Activated CD4-positive, alpha-beta memory T cell treated with anti-CD3 and anti-CD28 coated beads for 36 hours (primary cell): Measurements from ENCODE around the gene CFAP61. TPM values are rescaled to one million over a fixed set of nuclear protein-coding genes. Genes with fewer than 3 reads are reported as not detected.

Experiments used
- CTCF ChIA-PET: fragments of 350-600 bp; sonication (Branson Sonifier 250); formaldehyde crosslinking; loops from one replicate; lab custom pipeline; 2021; ENCODE audit warnings: antibody characterized with exemption, inconsistent platforms; lab: Charles Lee
- POLR2A ChIA-PET: fragments of 350-600 bp; sonication (Branson Sonifier 250); formaldehyde crosslinking; loops from one replicate; lab custom pipeline; 2021; ENCODE audit warnings: antibody characterized with exemption; lab: Charles Lee
- DNase-seq: peaks from one replicate; pipeline ENCODE4 v3.0.0-alpha.2; 2020
- H3K27ac Mint-ChIP-seq: one replicate; pipeline ENCODE4 v1.8.0; 2021; ENCODE audit warnings: mixed read lengths
- H3K27me3 Mint-ChIP-seq: one replicate; pipeline ENCODE4 v1.8.0; 2021; ENCODE audit warnings: mixed read lengths
- H3K36me3 Mint-ChIP-seq: one replicate; pipeline ENCODE4 v1.8.0; 2021; ENCODE audit warnings: mixed read lengths
- H3K4me1 Mint-ChIP-seq: one replicate; pipeline ENCODE4 v1.8.0; 2021; ENCODE audit warnings: low read depth, mixed read lengths
- H3K4me3 Mint-ChIP-seq: one replicate; pipeline ENCODE4 v1.8.0; 2021; ENCODE audit warnings: mild to moderate bottlenecking, mixed read lengths
- H3K9me3 Mint-ChIP-seq: one replicate; pipeline ENCODE4 v1.8.0; 2021; ENCODE audit warnings: mixed read lengths
- intact Hi-C: fragments of 100-400 bp; cut with micrococcal nuclease; formaldehyde crosslinking; loops from one replicate; pipeline ENCODE4 v1.15.1; 2023
- total RNA-seq, 2 experiments: library from RNA; stranded (reverse); gene quantifications; one replicate each; pipeline ENCODE4 v1.2.3, GENCODE V29; 2021

The CFAP61 gene
- total RNA-seq, 2 experiments from 2014 or later, result not detected

DNA sequence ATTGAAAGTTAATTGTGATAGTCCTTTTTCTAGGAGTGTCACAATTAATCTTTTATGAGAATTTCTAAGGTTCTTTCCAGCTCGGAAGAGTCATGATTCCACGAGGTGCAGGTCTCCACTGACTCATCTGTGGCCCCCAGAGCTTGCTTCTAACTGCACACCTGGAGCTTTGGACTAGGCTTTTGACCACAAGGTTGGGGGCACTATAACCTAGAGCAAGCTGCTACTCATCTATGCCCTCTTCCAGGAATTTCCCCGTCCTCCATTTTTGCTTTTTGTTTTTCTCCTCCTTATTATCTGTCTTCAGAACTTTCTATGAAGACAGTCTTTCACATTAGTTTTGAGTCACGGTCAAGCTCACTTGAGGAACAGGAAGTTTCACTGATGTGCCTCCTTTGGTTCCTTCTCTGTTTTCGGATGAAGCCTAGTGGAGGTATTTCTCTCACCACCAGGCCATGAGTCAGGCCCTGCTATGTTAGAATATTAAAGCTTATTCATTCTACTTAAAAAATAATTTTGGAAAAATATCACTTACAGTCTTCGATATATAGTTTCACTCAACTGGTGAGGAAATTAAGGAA, 196.4 kb downstream of the CFAP61 start:
- no peak overlapping the region for H3K27ac Mint-ChIP-seq
- intact Hi-C loops, result no loop called here
- peaks cover 3% of the 10 kb centered on the region for H3K36me3 Mint-ChIP-seq
- H3K27me3 Mint-ChIP-seq, result peaks cover 9% of the 10 kb centered on the region
- ChIA-PET POLR2A (no interaction called here), CTCF (interaction anchor here (1.0 to 1.3 kb wide), 2 partner anchors 11 to 12 kb away, joined by 3 to 4 read pairs; no protein-coding TSS in a partner anchor)
- no peak for DNase-seq
- no peaks in the 10 kb centered on the region for H3K4me1 Mint-ChIP-seq
- no peak overlapping the region for H3K4me3 Mint-ChIP-seq
- no peaks in the 10 kb centered on the region for H3K9me3 Mint-ChIP-seq

GRCh38 chr20:20251317-20251716, 199.0 kb downstream of the CFAP61 start:
- Mint-ChIP-seq H3K27me3 (peaks cover 4% of the 10 kb centered on the region), H3K4me1 (no peaks in the 10 kb centered on the region), H3K4me3 (no peak overlapping the region), H3K9me3 (no peaks in the 10 kb centered on the region), H3K27ac (no peak overlapping the region), H3K36me3 (no peaks in the 10 kb centered on the region)
- DNase-seq, result no peak
- intact Hi-C loops, result no loop called here
- ChIA-PET POLR2A (no interaction called here), CTCF (no interaction called here)

- CTCF ChIA-PET, result no interaction called here
- H3K27ac Mint-ChIP-seq, result no peak overlapping the region
- H3K9me3 Mint-ChIP-seq, result no peaks in the 10 kb centered on the region
- intact Hi-C loops, result no loop called here
- DNase-seq, result no peak
- POLR2A ChIA-PET, result no interaction called here
- H3K27me3 Mint-ChIP-seq, result peaks cover 4% of the 10 kb centered on the region
- no peaks in the 10 kb centered on the region for H3K4me1 Mint-ChIP-seq
- no peak overlapping the region for H3K4me3 Mint-ChIP-seq
- H3K36me3 Mint-ChIP-seq, result no peaks in the 10 kb centered on the region
These were observed 199.5 kb downstream of the CFAP61 start for GRCh38 chr20:20251836-20252235.

DNA sequence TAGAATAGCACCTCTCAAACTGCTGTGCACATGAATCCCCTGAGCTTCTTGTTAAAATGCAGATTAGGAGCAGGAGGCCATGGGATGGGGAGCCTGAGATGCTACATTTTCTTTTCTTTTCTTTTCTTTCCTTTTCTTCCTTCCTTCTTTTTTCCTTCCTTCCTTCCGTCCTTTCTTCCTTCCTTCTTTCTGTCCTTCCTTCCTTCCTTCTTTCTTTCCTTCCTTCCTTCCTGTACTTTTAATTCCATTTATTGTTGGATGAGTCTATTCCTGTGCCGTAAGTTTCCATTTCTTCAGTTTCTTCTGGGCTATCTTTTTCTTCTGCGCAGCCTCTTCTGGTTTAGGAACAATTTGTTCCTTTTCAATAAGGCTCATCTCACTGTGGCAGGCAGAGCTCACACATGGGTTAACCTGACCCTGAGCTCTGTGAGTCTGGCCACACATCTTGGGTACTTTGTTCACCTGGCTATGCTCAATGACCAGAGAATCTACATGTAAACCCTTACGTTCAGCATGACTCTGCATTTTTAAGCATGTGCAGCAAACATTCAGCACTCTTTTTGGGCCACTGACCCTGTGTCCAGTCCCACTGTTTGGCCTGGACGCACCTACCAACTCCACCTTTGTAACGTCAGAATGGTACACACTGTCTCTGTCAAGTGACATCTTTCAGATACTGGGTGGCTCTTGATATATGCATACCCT, 200.9 kb downstream of the CFAP61 start:
- H3K27me3 Mint-ChIP-seq, result peaks cover 2% of the 10 kb centered on the region
- intact Hi-C loops, result no loop called here
- ChIA-PET CTCF (interaction anchor here (0.6 kb wide), 1 partner anchor 425 kb away, joined by 3 read pairs; no protein-coding TSS in a partner anchor), POLR2A (no interaction called here)
- no peak overlapping the region for H3K27ac Mint-ChIP-seq
- no peak overlapping the region for H3K4me3 Mint-ChIP-seq
- H3K9me3 Mint-ChIP-seq, result no peaks in the 10 kb centered on the region
- no peaks in the 10 kb centered on the region for H3K4me1 Mint-ChIP-seq
- H3K36me3 Mint-ChIP-seq, result no peaks in the 10 kb centered on the region
- no peak for DNase-seq

DNA sequence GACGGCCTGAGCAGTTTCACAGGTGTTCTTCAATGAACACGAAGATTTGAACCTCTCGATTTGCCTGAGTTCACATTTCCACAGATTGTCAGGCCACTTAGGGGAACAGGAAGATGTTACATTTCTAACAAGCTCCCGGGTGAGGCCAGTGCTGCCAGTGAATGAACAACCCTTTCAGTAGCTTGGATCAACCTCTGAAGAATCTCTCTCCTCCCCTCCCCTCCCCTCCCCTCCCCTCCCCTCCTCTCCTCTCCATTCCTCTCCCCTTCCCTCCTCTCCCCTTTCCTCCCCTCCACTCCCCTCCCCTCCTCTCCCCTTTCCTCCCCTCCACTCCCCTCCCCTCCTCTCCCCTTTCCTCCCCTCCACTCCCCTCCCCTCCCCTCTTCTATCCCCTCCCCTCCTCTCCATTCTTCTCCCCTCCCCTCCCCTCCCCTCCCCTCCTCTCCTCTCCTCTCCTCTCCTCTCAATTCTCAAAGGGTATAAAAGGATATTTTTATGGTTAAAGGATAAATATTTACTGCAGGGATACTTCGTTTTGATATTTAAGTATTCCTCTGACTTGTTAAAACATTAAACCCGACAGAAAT, 201.5 kb downstream of the CFAP61 start:
- CTCF ChIA-PET, result no interaction called here
- no peak overlapping the region for H3K4me3 Mint-ChIP-seq

GRCh38 chr20:20255099-20255498, 202.8 kb downstream of the CFAP61 start:
- H3K4me3 Mint-ChIP-seq, result no peak overlapping the region
- H3K4me1 Mint-ChIP-seq, result no peaks in the 10 kb centered on the region
- no peaks in the 10 kb centered on the region for H3K9me3 Mint-ChIP-seq
- H3K27ac Mint-ChIP-seq, result no peak overlapping the region
- ChIA-PET CTCF (interaction anchor here (1.3 kb wide), 1 partner anchor 18 kb away, joined by 4 read pairs; no protein-coding TSS in a partner anchor), POLR2A (no interaction called here)
- no peaks in the 10 kb centered on the region for H3K36me3 Mint-ChIP-seq
- DNase-seq, result no peak
- H3K27me3 Mint-ChIP-seq, result peaks cover 2% of the 10 kb centered on the region
- intact Hi-C loops, result no loop called here

More for the DNA sequence above, 201.5 kb downstream of the CFAP61 start:
- no peaks in the 10 kb centered on the region for H3K9me3 Mint-ChIP-seq
- peaks cover 2% of the 10 kb centered on the region for H3K27me3 Mint-ChIP-seq
- POLR2A ChIA-PET, result no interaction called here
- no peaks in the 10 kb centered on the region for H3K36me3 Mint-ChIP-seq
- no peak for DNase-seq
- intact Hi-C loops, result no loop called here
- no peak overlapping the region for H3K27ac Mint-ChIP-seq
- H3K4me1 Mint-ChIP-seq, result no peaks in the 10 kb centered on the region

GRCh38 chr20:20259533-20259932, 207.2 kb downstream of the CFAP61 start:
- peaks cover 6% of the 10 kb centered on the region for H3K27me3 Mint-ChIP-seq
- DNase-seq, result no peak
- no peak overlapping the region for H3K4me3 Mint-ChIP-seq
- H3K9me3 Mint-ChIP-seq, result no peaks in the 10 kb centered on the region
- ChIA-PET POLR2A (no interaction called here), CTCF (interaction anchor here (1.1 kb wide), 1 partner anchor 334 kb away, joined by 3 read pairs; no protein-coding TSS in a partner anchor)
- no peaks in the 10 kb centered on the region for H3K36me3 Mint-ChIP-seq
- no peak overlapping the region for H3K27ac Mint-ChIP-seq
- intact Hi-C loops, result no loop called here
- no peaks in the 10 kb centered on the region for H3K4me1 Mint-ChIP-seq

DNA sequence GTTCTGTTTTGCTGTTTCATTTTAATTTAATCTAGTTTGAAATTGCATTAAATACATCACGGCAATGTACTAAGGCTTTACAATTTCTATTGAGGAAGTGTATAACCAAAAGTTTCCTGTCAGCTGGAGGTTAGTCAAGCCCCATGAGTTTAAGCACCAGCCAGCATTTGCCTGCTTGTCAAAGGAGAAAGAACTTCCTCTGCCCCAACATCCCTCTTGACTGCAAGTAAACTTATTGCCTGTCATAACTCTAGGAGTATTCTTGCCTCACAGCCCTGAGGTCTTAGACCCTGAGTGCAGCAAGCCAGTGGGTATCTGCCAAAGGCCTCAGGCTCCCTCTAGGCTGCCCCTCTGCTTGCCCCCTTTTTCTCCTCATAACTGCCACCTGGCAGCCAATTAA, 208.8 kb downstream of the CFAP61 start:
- Mint-ChIP-seq H3K36me3 (no peaks in the 10 kb centered on the region), H3K9me3 (no peaks in the 10 kb centered on the region), H3K27me3 (peaks cover 4% of the 10 kb centered on the region), H3K27ac (no peak overlapping the region), H3K4me1 (no peaks in the 10 kb centered on the region), H3K4me3 (no peak overlapping the region)
- ChIA-PET POLR2A (no interaction called here), CTCF (no interaction called here)
- no peak for DNase-seq
- intact Hi-C loops, result no loop called here

DNA sequence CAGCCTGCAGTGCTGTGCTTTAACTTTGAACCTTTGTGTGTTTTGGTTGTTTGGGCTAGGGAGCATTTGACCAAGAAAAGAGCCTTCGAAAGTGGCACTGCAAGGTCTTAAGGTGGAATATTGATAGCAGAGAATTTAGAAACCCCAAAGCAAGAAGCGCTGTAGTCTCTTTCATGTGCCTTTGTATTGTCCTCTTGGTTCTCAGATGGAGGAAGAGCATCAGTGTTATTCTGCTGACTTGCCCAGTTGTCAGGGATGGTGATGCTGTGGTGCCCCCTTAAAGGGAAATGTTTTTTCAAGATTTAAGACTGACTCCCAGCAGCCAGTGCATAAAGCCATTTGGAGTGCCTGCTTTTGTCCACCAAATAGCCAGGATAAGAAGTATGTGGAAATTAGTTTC, 212.9 kb downstream of the CFAP61 start:
- H3K9me3 Mint-ChIP-seq, result no peaks in the 10 kb centered on the region
- H3K27ac Mint-ChIP-seq, result no peak overlapping the region
- ChIA-PET CTCF (no interaction called here), POLR2A (no interaction called here)
- H3K36me3 Mint-ChIP-seq, result no peaks in the 10 kb centered on the region
- intact Hi-C loops, result no loop called here
- H3K27me3 Mint-ChIP-seq, result peaks cover 7% of the 10 kb centered on the region
- no peak overlapping the region for H3K4me3 Mint-ChIP-seq
- no peaks in the 10 kb centered on the region for H3K4me1 Mint-ChIP-seq
- no peak for DNase-seq

- H3K27ac Mint-ChIP-seq, result no peak overlapping the region
- H3K27me3 Mint-ChIP-seq, result peaks cover 7% of the 10 kb centered on the region
- no peaks in the 10 kb centered on the region for H3K4me1 Mint-ChIP-seq
- DNase-seq, result no peak
- no peaks in the 10 kb centered on the region for H3K36me3 Mint-ChIP-seq
- no peaks in the 10 kb centered on the region for H3K9me3 Mint-ChIP-seq
- POLR2A ChIA-PET, result no interaction called here
- CTCF ChIA-PET, result interaction anchor here (1.8 kb wide), 1 partner anchor 29 kb away, joined by 7 read pairs; no protein-coding TSS in a partner anchor
- H3K4me3 Mint-ChIP-seq, result no peak overlapping the region
- intact Hi-C loops, result no loop called here
These were observed 214.2 kb downstream of the CFAP61 start for GRCh38 chr20:20266552-20266951.

DNA sequence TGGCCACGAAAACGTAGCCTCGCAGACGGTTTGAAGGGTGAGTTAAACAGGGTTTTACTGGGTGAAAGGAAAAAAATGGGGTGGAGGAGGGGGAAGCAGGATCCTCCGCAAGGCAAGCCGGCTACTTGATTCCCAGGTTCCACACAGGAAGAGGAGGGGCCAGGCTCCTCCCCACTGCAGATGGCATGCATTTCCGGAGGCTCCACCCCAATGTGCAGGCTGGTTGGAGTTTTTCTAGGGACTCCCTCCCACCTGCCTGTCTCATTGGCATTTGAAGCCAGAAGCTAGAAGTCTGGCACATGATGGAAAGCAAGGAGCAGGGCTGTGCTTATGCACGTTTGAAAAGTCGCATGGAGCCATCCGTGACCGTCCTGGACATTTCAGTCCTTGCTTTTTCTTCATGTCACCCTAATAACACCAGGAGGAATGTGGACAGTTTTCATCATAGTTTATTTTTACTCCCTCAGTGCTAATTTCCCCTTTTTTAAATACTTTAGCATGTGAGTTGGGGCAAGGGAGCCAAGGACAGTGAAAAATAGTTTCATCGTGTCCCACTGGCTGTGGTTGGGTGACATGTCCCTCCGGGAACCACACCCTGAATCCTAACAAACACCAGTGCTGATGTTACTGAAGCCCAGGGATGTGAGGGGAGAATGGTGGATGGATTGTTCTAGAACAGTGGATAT, 215.5 kb downstream of the CFAP61 start:
- intact Hi-C loops, result no loop called here
- Mint-ChIP-seq H3K4me1 (no peaks in the 10 kb centered on the region), H3K9me3 (no peaks in the 10 kb centered on the region), H3K36me3 (no peaks in the 10 kb centered on the region), H3K27me3 (peaks cover 5% of the 10 kb centered on the region), H3K4me3 (no peak overlapping the region), H3K27ac (no peak overlapping the region)
- DNase-seq, result no peak
- ChIA-PET CTCF (no interaction called here), POLR2A (no interaction called here)

DNA sequence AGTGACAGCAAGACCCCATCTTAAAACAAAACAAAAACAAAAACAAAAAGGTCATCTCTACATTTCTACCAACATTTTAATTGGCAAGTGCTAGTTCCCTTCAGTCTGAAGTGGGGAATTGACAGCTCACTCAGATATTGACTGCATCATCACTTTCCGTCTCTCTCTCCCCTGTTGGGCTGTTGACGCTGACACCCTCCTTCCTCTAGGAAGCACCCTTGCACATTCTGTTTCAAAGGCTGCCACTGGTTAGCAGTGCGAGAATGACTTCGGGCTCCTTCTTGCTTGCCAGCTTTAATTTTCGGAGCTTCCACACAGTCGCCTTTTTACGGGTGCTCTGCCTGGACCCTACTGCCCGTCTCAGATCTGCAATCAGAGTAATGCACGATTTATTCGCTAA, 218.9 kb downstream of the CFAP61 start:
- DNase-seq, result no peak
- H3K36me3 Mint-ChIP-seq, result no peaks in the 10 kb centered on the region
- H3K4me1 Mint-ChIP-seq, result no peaks in the 10 kb centered on the region
- CTCF ChIA-PET, result no interaction called here
- POLR2A ChIA-PET, result no interaction called here
- no peaks in the 10 kb centered on the region for H3K9me3 Mint-ChIP-seq
- no peak overlapping the region for H3K4me3 Mint-ChIP-seq
- H3K27me3 Mint-ChIP-seq, result peaks cover 8% of the 10 kb centered on the region
- H3K27ac Mint-ChIP-seq, result no peak overlapping the region
- intact Hi-C loops, result no loop called here
